ENCODE results near the gene ITGAD. TPM values are rescaled to one million over a fixed set of nuclear protein-coding genes. Genes with fewer than 3 reads are reported as not detected.
"Not testable (repeated sequence)": the region's sequence is repeated elsewhere in the genome, so short reads cannot be mapped to it uniquely, and the experiment has no call there.

The ITGAD gene
- total and polyA plus RNA-seq, 2 of the 4 experiments (the other 2 are of a cell fraction), result not detected

GRCh38 chr16:31439023-31439422 lies 45.9 kb downstream of the ITGAD start:
- in situ Hi-C loops (cut with MboI; ENCODE audit: low sequenced_read_pairs); CTCF ChIA-PET: not testable (repeated sequence)

More at GRCh38 chr16:31439023-31439422, 45.9 kb downstream of the ITGAD start:
- intact Hi-C loops (cut with micrococcal nuclease); H3K4me3 ChIP-seq (ENCODE audit: insufficient read depth, low read depth, low read length); H3K9ac ChIP-seq (ENCODE audit: low read depth, low read length); H2BK15ac ChIP-seq (ENCODE audit: low read depth, low read length); H3K36me3 ChIP-seq (ENCODE audit: control insufficient read depth, insufficient read depth, low read length); DNase-seq; H2BK20ac ChIP-seq (ENCODE audit: low read depth, low read length); H2AK5ac ChIP-seq (ENCODE audit: low read depth, low read length); H3K14ac ChIP-seq (replicated peaks; ENCODE audit: low read depth, low read length); POLR2A ChIA-PET (ENCODE audit: unreplicated experiment); H2AFZ ChIP-seq (replicated peaks; ENCODE audit: low read length, poor library complexity); H3K56ac ChIP-seq (ENCODE audit: extremely low read depth, insufficient read depth, low read length); H4K20me1 ChIP-seq (ENCODE audit: insufficient read depth, low read length); H3K4me1 ChIP-seq (ENCODE audit: control insufficient read depth, insufficient read depth, low read length); H4K5ac ChIP-seq (ENCODE audit: low read depth, low read length); BruUV-seq (replicated peaks); H2AK9ac ChIP-seq (replicated peaks; ENCODE audit: low read depth, low read length, poor library complexity); H3K9me1 ChIP-seq (ENCODE audit: insufficient read depth, low read length); H3K27me3 ChIP-seq (ENCODE audit: control insufficient read depth, insufficient read depth, low read length); H3K18ac ChIP-seq (ENCODE audit: low read depth, low read length); H3K4ac ChIP-seq (ENCODE audit: low read depth, low read length); H4K91ac ChIP-seq (ENCODE audit: insufficient read depth, low read depth, low read length); ATAC-seq (ENCODE audit: low read depth); H4K8ac ChIP-seq (ENCODE audit: low read depth in 2 of 2, low read length in 2 of 2); H3K27ac ChIP-seq (ENCODE audit: insufficient read depth, low read length); H2BK120ac ChIP-seq (ENCODE audit: low read depth, low read length); H2BK5ac ChIP-seq (ENCODE audit: low read depth, low read length, poor library complexity, severe bottlenecking); H3K23ac ChIP-seq (ENCODE audit: low read depth, low read length); H3K79me1 ChIP-seq (ENCODE audit: low read depth in 1 of 2, low read length in 2 of 2); H3K9me3 ChIP-seq (ENCODE audit: control insufficient read depth, insufficient read depth, low read length); dilution Hi-C loops (cut with HindIII; ENCODE audit: low sequenced_read_pairs, unreplicated experiment); H3K4me2 ChIP-seq (ENCODE audit: low read depth, low read length): not testable (repeated sequence)
- no CpG with 5 or more reads among the region's 4 CpGs for WGBS, 2 experiments (ENCODE audit: extremely low coverage in 2 of 2, insufficient read length in 1 of 2)
